Thyroid gland (tissue), 4 donors: ENCODE measurements around the gene DIP2C. TPM values are rescaled to one million over a fixed set of nuclear protein-coding genes. Genes with fewer than 3 reads are reported as not detected.

Experiments
- DNase-seq, 2 donors: peaks; one replicate each; pipeline ENCODE4 v3.0.0-alpha.2; 2019
- H3K27ac ChIP-seq, 3 donors: fragments of 200-600 bp; sonication (generic); 1 replicate in 2 of 3; 2 replicates in 1 of 3; pipeline ENCODE4 v1.5.1; 2016 to 2019; ENCODE audit warnings: mild to moderate bottlenecking in 1 of 3, moderate library complexity in 1 of 3
- H3K27me3 ChIP-seq: fragments of 200-600 bp; sonication (generic); one replicate; pipeline ENCODE4 v1.5.1; 2019
- H3K36me3 ChIP-seq, 2 donors: fragments of 200-600 bp; sonication (generic); one replicate each; pipeline ENCODE4 v1.5.1; 2016 to 2019
- H3K4me1 ChIP-seq, 2 donors: fragments of 200-600 bp; sonication (generic); one replicate each; pipeline ENCODE4 v1.5.1; 2017 to 2019
- H3K4me3 ChIP-seq, 3 donors: fragments of 200-600 bp; sonication (generic); replicated peaks in 1 of 3; 1 replicate in 2 of 3; 2 replicates in 1 of 3; pipeline ENCODE4 v1.5.1; 2016; ENCODE audit warnings: mild to moderate bottlenecking in 1 of 3
- H3K9me3 ChIP-seq: fragments of 200-600 bp; sonication (generic); one replicate; pipeline ENCODE4 v1.5.1; 2017
- POLR2A ChIP-seq, 2 donors: fragments of 450-650 bp; IDR thresholded peaks; one replicate each; pipeline ENCODE4 v1.6.1; 2017; ENCODE audit warnings: antibody characterized with exemption in 2 of 2, mild to moderate bottlenecking in 2 of 2, moderate library complexity in 1 of 2
- WGBS, 2 donors: methylation state at CpG; one replicate each; pipeline ENCODE4 v1.1.5; 2017; 5-methylcytosine and 5-hydroxymethylcytosine counted together
- intact Hi-C: fragments of 100-400 bp; cut with DNase I; formaldehyde crosslinking; loops from one replicate; pipeline ENCODE4 v1.15.1; 2023
- total RNA-seq, 4 donors: library from RNA; depleted of rRNA; stranded (reverse); fragments of >200 nt; gene quantifications; one replicate each; pipeline ENCODE4 v1.2.3, GENCODE V29; 2016
- TF ChIP-seq, protein P1 (sequence below), 6 experiments: fragments of 200-600 bp in 3 of 6; fragments of 450-650 bp in 3 of 6; sonication (generic) in 3 of 6; IDR thresholded peaks; one replicate each; pipeline ENCODE4 v1.5.1; 2016 to 2019; ENCODE audit warnings: antibody characterized with exemption in 6 of 6, mild to moderate bottlenecking in 2 of 6, inconsistent platforms in 1 of 6, moderate library complexity in 1 of 6

DIP2C gene
- total RNA-seq, 4 donors from 2014 or later: 11.4 to 14.6 (median 12.3) TPM

DNA sequence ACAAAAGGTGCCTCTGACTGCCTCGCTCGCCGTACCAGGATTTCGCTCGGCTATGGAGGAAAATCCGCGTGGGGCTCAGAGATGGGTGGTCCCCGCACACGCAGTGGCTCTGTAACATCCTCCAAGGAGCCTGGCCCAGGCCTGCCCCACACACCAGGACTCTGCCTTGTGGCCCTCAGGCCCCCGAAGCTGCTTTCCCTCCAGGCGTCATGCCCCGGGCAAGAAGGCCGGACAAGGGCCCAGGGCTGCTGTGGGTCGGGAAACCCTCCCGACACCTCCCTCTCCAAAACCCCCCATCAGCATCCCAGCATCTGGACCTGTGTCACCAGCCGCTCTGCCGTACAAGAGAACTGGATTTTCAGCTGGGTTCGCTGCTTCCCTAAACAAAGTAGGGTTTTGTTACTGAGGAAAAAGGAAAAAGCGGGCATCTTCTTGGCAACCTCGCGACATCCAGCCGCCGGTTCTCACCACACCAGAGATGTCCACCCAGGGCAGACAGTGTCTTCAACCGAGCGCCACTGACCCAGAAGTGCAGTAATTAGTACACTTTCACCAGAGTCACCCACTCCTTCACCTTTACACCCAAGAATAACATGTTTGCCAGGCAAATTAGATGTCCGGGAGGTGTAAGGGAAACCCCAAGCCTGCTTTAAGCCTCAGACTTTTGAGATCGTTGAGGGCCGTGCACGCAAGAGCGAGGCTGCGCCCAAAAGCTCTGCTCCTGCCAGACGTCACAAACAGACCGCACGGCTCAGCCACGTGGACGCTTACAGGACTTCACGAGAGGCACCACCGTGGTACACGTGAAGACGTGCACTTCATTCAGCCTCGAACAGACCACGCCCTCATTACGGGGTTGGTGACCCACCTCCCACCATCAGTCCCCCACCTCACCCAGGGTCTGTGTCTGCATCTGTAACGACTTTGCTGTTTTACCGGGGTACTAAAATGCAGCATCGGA lies 62.2 kb downstream of the DIP2C start:
- no peaks in the 10 kb centered on the region for H3K9me3 ChIP-seq
- H3K27me3 ChIP-seq: no peaks in the 10 kb centered on the region
- TF ChIP-seq, protein P1, sequence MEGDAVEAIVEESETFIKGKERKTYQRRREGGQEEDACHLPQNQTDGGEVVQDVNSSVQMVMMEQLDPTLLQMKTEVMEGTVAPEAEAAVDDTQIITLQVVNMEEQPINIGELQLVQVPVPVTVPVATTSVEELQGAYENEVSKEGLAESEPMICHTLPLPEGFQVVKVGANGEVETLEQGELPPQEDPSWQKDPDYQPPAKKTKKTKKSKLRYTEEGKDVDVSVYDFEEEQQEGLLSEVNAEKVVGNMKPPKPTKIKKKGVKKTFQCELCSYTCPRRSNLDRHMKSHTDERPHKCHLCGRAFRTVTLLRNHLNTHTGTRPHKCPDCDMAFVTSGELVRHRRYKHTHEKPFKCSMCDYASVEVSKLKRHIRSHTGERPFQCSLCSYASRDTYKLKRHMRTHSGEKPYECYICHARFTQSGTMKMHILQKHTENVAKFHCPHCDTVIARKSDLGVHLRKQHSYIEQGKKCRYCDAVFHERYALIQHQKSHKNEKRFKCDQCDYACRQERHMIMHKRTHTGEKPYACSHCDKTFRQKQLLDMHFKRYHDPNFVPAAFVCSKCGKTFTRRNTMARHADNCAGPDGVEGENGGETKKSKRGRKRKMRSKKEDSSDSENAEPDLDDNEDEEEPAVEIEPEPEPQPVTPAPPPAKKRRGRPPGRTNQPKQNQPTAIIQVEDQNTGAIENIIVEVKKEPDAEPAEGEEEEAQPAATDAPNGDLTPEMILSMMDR (IDR thresholded peaks at IDR 0.05): no peak
- TF ChIP-seq POLR2A (IDR thresholded peaks at IDR 0.05): no peak
- 94% methylated on average over 44 to 46 of the region's 46 CpGs for WGBS, 2 donors
- intact Hi-C loops: no loop called here
- DNase-seq: no peak
- H3K27ac ChIP-seq: no peak overlapping the region
- H3K4me1 ChIP-seq: peaks cover 22 to 26% of the 10 kb centered on the region in 2 donors
- H3K36me3 ChIP-seq: no peaks in the 10 kb centered on the region
- no peak overlapping the region for H3K4me3 ChIP-seq

DNA sequence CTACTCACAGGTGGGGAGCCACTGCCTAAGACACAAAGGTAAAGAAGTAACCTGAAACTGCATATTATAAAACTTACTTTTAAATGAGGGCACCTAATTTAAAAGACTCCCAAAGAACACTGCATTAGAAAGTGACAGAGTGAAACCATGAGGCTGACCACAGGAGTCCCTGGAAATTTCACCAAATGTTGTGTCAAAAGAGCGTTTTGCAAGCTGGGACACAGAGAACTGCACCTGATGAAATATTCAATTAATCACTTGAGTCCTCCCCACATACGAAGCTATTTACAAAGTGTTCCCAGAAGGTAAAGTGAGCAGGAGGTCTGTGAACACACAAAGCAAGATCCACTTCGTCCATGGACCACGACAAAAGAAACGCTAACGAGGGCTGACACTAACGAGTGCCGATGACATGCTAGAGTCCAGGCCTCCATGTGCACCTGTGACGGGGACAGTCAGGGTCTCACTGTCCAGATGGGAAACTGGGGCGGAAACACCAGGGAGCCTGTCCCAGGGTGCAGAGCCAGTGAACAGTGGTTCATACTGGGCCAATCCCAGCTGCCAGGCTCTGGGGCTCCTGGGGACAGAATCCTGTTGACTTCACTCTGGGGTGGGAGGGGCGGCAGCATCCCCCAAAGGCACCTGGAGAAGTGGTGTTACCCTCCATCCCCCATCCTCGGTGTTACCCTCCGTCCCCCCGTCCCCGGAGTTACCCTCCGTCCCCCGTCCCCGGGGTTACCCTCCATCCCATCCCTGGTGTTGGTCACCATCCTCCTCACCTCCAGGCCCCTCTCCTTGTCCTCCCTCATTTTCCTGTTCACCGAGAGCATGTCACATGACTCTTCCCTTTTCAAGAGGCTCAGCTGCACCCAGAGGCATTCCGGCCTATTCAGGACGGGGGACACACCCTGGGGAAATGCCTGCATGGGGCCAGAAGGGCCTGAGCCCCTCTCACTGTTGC lies 63.4 kb downstream of the DIP2C start:
- Histone ChIP-seq H3K27me3 (no peaks in the 10 kb centered on the region), H3K9me3 (no peaks in the 10 kb centered on the region), H3K27ac (peak overlapping the region in 1 of 3 donors; percentile 68), H3K36me3 (no peaks in the 10 kb centered on the region), H3K4me1 (peaks cover 22 to 26% of the 10 kb centered on the region in 2 donors), H3K4me3 (no peak overlapping the region)
- TF ChIP-seq, protein P1 (IDR thresholded peaks at IDR 0.05): no peak
- TF ChIP-seq POLR2A (IDR thresholded peaks at IDR 0.05): no peak
- 95% methylated on average over 20 to 21 of the region's 21 CpGs for WGBS, 2 donors
- no peak for DNase-seq
- intact Hi-C loops: no loop called here

DNA sequence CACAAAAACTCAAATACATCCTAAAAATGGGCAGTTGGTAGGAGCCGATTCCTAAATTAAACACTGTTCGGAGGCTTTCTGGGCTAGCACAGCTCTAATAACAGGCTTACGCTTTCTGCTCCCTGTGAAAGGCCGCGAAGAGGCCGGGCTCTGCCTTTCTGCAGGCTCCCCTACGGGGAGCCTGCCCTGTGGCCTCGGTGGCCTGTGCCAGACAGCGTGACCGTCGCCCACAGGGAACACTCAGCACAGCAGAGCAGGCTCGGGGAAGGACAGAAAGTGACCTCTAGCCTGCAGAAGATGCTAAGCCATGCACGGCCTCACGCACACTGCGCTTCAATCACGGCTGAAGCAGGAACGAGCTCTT lies 64.2 kb downstream of the DIP2C start:
- no peak overlapping the region for H3K4me3 ChIP-seq
- H3K4me1 ChIP-seq: peaks cover 17 to 26% of the 10 kb centered on the region in 2 donors
- intact Hi-C loops: no loop called here

DNA sequence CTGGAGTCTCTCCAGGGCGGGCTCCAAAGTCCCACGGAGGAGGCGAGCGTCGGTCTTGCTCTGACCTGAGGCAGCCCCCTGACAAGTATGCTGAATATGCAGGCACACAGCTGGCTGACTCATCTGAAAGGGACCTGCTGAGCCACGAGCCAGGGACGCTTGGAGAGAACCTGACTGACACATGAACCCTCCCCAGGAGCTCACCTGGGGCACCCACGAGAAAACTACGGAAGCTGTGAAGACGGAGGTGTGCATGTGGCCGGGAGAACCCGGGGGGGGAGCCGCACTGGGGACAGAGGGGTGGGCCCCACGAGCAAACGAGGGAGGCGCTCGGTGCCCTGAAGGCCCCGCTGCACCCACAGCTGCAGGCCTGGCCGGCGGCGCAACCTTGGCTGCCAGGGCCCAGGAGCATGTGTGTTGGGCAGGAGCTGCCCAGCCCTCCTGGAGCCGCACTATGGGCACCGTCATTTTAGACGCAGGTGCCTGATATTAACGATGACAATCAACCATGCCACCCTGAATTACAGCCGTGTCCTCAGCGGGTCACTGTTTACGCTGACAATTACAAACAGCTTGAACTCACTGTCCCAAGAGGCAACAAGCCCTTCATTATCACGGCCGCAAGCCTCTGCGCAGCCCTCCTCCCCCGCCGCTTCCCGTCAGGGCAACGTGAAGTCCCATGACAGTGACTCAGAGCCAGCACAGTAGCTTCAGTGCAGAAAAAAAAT lies 64.7 kb downstream of the DIP2C start:
- WGBS, 2 donors: 59 to 74% methylated on average over 23 to 28 of the region's 35 CpGs
- TF ChIP-seq POLR2A (IDR thresholded peaks at IDR 0.05): no peak
- TF ChIP-seq, protein P1 (IDR thresholded peaks at IDR 0.05): no peak
- Histone ChIP-seq H3K36me3 (no peaks in the 10 kb centered on the region), H3K4me1 (peaks cover 17 to 26% of the 10 kb centered on the region in 2 donors), H3K9me3 (no peaks in the 10 kb centered on the region), H3K4me3 (no peak overlapping the region), H3K27ac (peak overlapping the region; percentile 12 to 68 (median 36)), H3K27me3 (no peaks in the 10 kb centered on the region)
- DNase-seq: peak; percentile 42 to 64
- intact Hi-C loops: no loop called here

More for the DNA sequence above, 64.2 kb downstream of the DIP2C start:
- WGBS, 2 donors: 62 to 69% methylated on average over 17 of the region's 17 CpGs
- Histone ChIP-seq H3K27me3 (no peaks in the 10 kb centered on the region), H3K9me3 (no peaks in the 10 kb centered on the region), H3K36me3 (no peaks in the 10 kb centered on the region), H3K27ac (peak overlapping the region; percentile 12 to 68 (median 36))
- TF ChIP-seq, protein P1 (IDR thresholded peaks at IDR 0.05): no peak
- TF ChIP-seq POLR2A (IDR thresholded peaks at IDR 0.05): no peak
- DNase-seq: peak; percentile 59 to 72
